Right renal cortex interstitium (tissue), 3 donors: ENCODE results near the gene FTCD. TPM values are rescaled to one million over a fixed set of nuclear protein-coding genes. Genes with fewer than 3 reads are reported as not detected.
"Not testable (repeated sequence)": the region's sequence is repeated elsewhere in the genome, so short reads cannot be mapped to it uniquely, and the experiment has no call there.

Experiments
- DNase-seq, 3 donors: peaks; one replicate each; pipeline ENCODE4 v3.0.0-alpha.2; 2013; ENCODE audit warnings: low read depth in 3 of 3, low spot score in 2 of 3
- polyA plus RNA-seq, 3 donors: library from polyadenylated mRNA; unstranded; fragments of 120-200 nt; gene quantifications; one replicate each; pipeline ENCODE4 v1.2.1, GENCODE V29; 2013; ENCODE audit not compliant: insufficient read length in 3 of 3

FTCD gene
- polyA plus RNA-seq, 3 donors: 15.1 to 23.2 (median 22.6) TPM

DNA sequence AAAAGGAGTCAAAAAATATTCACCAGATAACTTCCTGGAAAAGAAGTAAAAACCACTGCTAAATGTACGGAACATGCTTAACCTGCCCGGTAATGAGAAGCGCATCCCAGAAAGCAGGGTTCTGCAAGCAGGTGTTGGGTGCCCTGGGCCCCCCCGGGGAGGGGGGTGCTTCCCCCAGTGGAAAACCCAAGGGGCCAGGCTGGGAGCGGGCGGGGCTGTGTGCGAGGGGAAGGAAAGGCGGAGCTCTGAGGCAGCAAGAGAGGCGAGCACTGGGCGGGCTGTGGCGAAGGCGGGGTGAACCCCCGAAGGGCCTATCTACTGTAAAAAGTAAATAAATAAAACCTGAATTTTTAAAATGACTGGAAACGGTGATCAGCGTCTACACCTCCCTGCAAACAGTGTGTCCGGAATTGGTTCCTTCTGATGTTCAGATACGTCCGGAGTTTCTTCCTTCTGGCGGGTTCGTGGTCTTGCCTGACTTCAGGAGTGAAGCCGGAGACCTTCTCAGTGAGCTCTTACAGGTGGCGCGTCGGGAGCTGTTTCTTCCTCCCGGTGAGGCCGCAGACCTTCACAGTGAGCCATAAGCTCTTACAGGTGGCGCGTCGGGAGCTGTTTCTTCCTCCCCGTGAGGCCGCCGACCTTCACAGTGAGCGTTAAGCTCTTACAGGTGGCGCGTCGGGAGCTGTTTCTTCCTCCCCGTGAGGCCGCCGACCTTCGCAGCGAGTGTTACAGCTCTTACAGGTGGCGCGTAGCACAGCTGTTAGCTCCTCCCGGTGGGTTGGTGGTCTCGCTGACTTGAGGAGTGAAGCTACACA, 13.4 kb downstream of the FTCD start:
- no peak for DNase-seq

DNA sequence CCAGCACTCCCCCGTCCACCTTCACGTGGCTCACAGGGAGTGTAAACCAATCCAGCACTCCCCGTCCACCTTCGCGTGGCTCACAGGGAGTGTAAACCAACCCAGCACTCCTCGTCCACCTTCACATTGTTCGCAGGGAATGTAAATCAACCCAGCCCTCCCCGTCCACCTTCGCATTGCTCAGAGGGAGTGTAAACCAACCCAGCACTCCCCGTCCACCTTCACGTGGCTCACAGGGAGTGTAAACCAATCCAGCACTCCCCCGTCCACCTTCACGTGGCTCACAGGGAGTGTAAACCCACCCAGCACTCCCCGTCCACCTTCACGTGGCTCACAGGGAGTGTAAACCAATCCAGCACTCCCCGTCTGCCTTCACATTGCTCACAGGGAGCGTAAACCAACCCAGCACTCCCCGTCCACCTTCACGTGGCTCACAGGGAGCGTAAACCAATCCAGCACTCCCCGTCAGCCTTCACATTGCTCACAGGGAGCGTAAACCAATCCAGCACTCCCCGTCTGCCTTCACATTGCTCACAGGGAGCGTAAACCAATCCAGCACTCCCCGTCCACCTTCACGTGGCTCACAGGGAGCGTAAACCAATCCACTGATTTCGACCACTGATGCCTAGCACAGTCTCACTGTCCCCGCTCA, 14.9 kb downstream of the FTCD start:
- DNase-seq: not testable (repeated sequence)

DNA sequence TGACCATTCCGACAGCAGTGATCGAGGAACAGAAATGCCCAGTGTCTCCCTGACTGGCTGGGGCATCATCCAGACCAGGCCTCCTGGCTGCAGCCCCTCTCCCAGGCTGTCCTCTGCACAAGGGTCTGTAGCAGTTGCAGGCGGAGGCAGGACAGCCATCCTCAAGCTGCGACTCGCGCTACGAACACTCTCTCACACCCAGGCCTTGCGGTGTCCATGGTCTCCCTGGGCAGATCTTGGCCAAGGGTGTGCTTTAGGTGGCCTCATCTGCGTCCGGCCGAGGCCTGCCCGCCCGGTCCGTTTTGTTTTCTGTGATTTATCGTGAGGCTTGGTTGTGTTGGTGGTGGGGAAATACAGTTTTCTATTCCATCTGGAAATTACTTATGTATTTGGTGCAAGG, 15.7 kb downstream of the FTCD start:
- no peak for DNase-seq

- no peak for DNase-seq
Measured at GRCh38 chr21:46138383-46138970, 16.9 kb downstream of the FTCD start.

DNA sequence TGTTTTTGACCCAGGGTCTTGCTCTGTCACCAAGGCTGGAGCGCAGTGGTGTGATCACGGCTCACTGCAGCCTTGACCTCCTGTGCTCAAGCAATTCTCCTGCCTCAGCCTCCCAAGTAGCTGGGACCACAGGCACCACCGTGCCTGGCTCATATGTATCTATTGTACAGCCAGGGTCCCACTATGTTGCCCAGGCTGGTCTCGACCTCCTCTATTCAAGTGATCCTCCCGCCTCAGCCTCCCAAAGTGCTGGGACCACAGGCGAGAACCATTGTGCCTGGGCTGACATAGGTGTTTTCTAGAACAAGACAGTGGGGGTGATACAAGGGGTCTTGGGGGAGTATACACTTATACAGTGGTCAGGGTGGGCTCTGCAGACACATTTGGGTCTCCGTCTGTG, 17.5 kb downstream of the FTCD start:
- DNase-seq: no peak

DNA sequence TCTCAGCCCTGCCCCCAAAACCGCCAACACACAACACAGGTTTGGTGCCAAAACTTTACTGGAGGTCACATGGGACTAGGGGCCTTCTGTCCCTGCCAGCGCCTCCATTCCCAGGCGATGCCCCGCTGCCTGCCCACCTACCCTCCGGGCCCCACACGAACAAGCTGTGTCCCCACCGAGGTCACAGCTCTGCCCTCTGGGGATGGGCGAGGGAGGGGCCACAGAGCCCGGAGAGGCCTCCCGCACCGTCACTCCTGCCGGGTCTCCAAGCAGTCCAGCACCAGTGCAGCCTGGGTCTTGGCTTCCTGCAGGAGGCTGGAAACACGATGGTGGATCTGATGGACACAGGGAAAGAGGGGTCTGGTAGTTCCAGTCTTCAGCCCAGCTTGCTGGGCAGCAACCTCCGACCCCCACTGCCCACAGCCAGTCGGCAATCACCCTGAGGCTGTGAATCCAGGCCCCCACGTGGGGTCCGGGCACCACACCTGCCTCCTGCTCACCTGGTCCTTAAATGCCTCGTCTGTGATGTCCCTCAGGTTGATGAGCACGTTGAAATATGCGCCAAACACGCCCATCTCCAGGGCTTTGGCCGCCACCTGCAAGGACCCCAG, 18.5 kb downstream of the FTCD start:
- DNase-seq: no peak

- DNase-seq: no peak
Measured at GRCh38 chr21:46135782-46136395, 19.5 kb downstream of the FTCD start.

- no peak for DNase-seq
Measured at GRCh38 chr21:46131838-46132651, 23.3 kb downstream of the FTCD start.

DNA sequence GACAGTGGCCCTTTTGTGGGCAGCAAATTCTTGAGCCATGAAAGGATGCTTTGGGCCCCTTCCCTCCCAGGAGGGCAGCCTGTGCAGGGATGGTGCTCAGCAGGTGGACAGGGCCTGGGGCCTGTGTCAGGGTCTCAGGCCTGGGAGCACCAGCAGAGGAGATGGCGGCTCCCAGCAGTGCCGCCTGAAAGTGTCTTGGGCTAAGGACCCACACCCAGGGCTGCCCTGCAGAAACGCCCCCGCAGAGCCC, 23.9 kb downstream of the FTCD start:
- no peak for DNase-seq

DNA sequence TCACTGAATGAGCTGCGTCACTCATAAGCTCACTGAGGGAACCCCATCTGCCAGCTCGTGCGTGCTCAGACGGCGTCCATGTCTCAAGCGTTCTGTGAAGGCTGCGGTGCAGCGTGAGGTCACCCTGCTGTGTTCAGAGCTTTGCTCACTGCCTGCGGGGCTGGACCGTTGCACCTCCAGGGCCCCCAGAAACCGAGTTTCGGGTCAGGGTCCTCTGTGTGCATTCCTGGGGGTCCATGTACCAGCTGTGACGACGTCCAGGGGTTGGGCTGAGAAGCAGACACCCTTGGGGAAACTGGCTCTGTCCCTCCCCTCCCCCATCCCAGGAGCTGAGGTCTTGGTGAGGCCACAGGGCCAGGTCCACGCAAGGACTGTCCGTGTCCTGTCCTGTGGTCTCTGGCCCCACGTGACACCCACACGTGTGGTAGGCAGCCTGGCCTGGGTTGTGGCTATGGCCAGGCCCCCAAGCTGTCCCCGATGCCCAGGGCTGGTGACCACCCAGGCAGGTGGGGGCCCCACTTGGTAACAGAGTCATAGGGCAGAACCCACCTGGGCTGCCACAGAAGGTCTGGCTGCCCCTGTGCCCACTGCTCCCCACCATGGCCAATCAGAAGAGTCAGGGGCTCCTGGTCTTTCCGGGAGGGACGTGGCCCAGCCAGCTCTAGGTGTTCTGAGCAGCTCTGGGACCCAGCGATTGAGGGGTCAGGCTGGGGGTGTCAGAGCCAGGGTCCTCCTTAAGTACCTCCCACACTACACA, 24.4 kb downstream of the FTCD start:
- DNase-seq: no peak

DNA sequence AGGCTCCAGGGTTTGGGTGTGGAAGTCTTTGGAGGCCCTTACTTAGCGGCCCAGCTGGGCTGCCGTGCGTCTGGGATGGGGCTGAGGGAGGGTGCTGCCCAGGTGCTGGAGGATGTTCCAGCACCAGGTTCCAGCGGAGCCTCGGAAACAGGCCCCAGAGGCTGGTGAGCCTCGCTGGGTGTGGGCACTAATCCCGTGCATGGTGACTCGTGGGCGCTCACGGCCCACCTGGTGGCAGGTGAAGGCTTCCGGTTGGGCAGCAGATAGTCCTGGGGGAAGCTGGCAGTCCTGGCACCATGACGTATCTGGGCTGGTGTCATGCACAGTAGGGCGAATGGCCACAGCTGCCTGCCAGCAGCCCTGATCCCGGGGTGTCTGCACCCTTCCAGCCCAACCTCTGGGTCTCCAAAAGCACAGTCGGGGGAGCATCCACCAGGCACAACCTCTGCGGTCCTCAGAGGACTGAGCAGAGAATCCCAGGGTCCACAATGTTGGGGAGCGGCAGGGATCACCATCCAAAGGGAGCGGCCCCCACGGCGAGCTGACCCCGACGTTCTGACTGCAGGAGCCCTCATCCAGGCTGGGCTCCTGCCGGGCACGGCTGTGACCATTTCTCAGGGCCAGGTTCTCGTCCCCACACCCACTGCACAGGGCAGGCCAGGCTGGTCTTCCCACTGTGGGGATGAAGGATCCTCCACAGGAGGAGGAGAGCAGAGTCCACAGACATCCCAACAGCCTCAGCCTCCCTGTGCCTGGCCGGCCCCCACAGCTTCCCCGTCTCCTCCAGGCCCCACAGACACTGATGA, 25.3 kb downstream of the FTCD start:
- DNase-seq: no peak

- no peak for DNase-seq
Measured at GRCh38 chr21:46128933-46129571, 26.3 kb downstream of the FTCD start.

DNA sequence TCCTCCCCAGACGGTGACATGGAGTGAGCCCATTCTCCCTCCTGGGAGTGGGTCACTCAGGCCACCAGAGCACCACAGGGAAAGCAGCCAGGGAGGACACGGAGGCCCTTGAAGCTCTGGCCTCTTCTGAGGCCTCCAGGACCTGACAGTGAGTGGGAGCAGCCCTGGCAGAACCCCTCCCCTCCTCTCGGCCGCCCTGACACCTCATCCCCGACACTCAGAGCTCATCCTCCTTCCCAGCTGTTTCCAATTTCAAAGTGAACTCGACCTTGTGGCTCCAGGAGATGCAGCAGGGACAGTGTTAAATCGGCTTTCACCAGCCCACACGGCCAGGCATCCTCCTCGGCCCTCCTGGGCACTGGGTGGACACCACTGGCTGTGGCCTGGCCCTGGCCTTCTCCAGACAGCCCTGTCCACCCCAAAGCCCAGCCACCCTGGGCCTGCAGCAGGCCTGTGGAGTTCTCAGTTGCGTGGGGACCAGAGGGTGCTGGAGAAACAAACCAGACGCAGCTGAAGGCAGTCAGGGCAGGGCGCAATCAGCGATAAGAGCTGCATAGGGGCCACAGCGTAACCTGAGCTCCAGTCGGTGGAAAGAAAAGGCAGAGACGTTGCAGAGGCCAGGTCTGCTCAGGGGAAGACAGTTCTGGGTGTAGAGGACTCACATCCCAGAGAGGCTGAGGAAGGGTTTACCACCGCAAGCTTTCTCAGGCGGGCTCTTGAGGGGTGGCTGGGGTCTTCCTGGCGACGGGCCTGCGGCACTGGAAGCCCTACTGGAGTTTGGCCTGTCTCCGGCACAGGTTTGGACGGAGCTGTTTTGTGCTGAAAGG, 27.1 kb downstream of the FTCD start:
- DNase-seq: no peak

- no peak for DNase-seq
Measured at GRCh38 chr21:46127239-46128105, 27.9 kb downstream of the FTCD start.

- DNase-seq: no peak
Measured at GRCh38 chr21:46126309-46127238, 28.8 kb downstream of the FTCD start.
